Lower leg skin (tissue), 4 donors: ENCODE results near the gene OIT3. TPM values are rescaled to one million over a fixed set of nuclear protein-coding genes. Genes with fewer than 3 reads are reported as not detected.

ENCODE experiments used
- DNase-seq, 2 donors: peaks; one replicate each; pipeline ENCODE4 v3.0.0-alpha.2; 2019; ENCODE audit warnings: low spot score in 2 of 2
- H3K4me3 ChIP-seq: fragments of 200-600 bp; sonication (generic); 2 replicates; pipeline ENCODE4 v1.5.1; 2017; ENCODE audit warnings: mild to moderate bottlenecking, low read depth; ENCODE audit not compliant: poor library complexity, severe bottlenecking
- POLR2A ChIP-seq, 2 donors: fragments of 450-650 bp; IDR thresholded peaks; one replicate each; pipeline ENCODE4 v1.6.1; 2016 to 2017; ENCODE audit warnings: antibody characterized with exemption in 2 of 2, mild to moderate bottlenecking in 1 of 2, moderate library complexity in 1 of 2
- WGBS, 2 donors: methylation state at CpG; one replicate each; pipeline ENCODE4 v1.1.5; 2018; 5-methylcytosine and 5-hydroxymethylcytosine counted together
- intact Hi-C: fragments of 100-400 bp; cut with DNase I; formaldehyde crosslinking; loops from one replicate; pipeline ENCODE4 v1.15.0; 2023; ENCODE audit warnings: low total_unique reads
- total RNA-seq, 4 donors: library from RNA; depleted of rRNA; stranded (reverse); fragments of >200 nt; gene quantifications; one replicate each; pipeline ENCODE4 v1.1.0, GENCODE V29; 2016
- TF ChIP-seq, protein P1 (sequence below), 3 donors: fragments of 450-650 bp; IDR thresholded peaks; one replicate each; pipeline ENCODE4 v1.5.1; 2016; ENCODE audit warnings: antibody characterized with exemption in 3 of 3, mild to moderate bottlenecking in 3 of 3, moderate library complexity in 2 of 3

OIT3 gene
- not detected for total RNA-seq

DNA sequence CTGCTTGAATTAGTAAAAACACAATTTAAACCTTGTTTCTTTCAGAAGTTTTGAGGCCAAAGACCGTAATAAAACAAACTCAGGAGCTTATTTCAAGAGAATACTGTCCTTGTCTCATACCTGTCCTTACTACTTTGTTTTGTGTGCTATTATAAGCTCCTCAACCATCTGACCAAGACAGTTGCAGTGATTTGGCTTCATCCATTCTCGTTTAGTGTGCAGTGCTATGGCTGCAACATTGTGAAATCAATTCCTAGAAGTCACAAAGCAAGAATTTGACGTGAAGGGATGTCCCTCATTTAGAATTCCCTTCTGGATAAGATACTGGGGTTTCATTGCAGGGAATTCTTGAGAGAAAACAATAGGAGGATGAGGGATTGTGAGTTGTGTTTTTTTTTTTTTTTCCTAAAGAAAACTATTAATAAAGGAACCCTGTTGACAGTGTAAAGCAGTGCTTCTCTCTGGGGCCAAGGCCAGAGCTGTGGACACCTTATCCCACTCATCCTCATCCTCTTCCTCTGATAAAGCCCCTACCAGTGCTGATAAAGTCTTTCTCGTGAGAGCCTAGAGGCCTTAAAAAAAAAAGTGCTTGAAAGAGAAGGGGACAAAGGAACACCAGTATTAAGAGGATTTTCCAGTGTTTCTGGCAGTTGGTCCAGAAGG, at the start of gene OIT3:
Gene OIT3 (plus strand): TSS at position 604 of the 663 bp plus-strand sequence. CDS start 60 bp downstream, outside the sequence.
- WGBS, 2 donors, result 63 to 69% methylated on average over 4 of the region's 4 CpGs
- TF ChIP-seq POLR2A (IDR thresholded peaks at IDR 0.05), result no peak
- TF ChIP-seq, protein P1, sequence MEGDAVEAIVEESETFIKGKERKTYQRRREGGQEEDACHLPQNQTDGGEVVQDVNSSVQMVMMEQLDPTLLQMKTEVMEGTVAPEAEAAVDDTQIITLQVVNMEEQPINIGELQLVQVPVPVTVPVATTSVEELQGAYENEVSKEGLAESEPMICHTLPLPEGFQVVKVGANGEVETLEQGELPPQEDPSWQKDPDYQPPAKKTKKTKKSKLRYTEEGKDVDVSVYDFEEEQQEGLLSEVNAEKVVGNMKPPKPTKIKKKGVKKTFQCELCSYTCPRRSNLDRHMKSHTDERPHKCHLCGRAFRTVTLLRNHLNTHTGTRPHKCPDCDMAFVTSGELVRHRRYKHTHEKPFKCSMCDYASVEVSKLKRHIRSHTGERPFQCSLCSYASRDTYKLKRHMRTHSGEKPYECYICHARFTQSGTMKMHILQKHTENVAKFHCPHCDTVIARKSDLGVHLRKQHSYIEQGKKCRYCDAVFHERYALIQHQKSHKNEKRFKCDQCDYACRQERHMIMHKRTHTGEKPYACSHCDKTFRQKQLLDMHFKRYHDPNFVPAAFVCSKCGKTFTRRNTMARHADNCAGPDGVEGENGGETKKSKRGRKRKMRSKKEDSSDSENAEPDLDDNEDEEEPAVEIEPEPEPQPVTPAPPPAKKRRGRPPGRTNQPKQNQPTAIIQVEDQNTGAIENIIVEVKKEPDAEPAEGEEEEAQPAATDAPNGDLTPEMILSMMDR (IDR thresholded peaks at IDR 0.05), result no peak

DNA sequence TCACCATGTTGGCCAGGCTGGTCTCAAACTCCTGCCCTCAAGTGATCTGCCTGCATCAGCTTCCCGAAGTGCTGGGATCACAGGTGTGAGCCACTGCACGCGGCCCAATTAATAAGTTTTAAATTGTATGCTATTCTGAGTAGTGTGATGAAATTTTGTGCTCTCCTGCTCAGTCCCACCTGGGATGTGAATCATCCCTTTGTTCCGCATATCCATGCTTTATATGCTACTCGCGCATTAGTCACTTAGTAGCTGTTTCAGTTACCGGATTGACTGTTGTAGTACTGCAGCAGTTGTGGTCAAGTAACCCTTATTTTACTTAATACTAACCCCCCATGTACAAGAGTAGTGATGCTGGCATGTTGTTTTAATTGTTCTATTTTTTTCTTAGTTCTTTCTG, 47.3 kb upstream of the OIT3 start:
- H3K4me3 ChIP-seq, result no peak overlapping the region
- WGBS, 2 donors, result 53 to 79% methylated on average over 7 of the region's 7 CpGs
- DNase-seq, result no peak
- no peak for TF ChIP-seq POLR2A (IDR thresholded peaks at IDR 0.05)
- TF ChIP-seq, protein P1 (IDR thresholded peaks at IDR 0.05), result no peak
- intact Hi-C loops, result no loop called here

More for the DNA sequence above, at the start of gene OIT3:
- no peak for DNase-seq
- intact Hi-C loops, result no loop called here
- no peak within 1 kb of the TSS for H3K4me3 ChIP-seq

DNA sequence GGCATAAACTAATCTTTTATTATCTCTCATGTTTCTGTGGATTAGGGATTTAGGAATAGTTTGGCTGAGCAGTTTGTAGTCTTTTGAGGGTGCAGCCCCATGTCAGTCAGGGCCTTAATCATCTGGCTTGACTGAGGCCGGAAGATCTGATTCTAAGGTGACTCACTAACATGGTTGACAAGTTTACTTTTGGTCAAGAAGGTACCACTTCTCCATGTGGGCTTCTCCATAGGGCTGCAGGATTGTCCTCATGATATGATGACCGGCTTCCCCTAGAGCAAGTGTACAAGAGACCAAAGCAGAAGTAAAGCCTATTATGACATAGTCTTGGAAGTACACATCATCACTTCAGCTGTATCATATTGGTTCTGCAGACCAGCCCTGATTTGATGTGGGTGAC, 45.9 kb upstream of the OIT3 start:
- TF ChIP-seq POLR2A (IDR thresholded peaks at IDR 0.05), result no peak
- TF ChIP-seq, protein P1 (IDR thresholded peaks at IDR 0.05), result no peak
- no peak overlapping the region for H3K4me3 ChIP-seq
- WGBS, 2 donors, result 82 to 91% methylated on average over 2 of the region's 2 CpGs
- no peak for DNase-seq
- intact Hi-C loops, result no loop called here

DNA sequence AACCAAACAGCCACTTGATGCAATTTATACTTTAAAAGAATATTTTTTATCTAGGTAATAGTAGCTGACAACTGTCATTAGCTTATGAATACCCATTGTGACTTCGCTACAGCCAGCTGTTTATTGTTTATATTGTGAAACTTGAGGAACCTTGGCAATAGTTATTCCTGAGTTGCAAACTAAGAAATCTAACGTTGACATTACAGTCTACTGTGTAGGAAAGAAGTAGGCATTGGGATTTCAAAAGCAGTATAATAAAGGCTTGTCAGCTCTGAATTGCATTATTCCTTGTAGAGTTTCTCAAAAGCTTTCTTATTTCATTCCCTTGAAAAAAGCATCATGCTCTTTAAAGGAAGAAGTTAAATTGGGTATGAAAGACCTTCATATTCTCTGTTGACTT, 42.7 kb upstream of the OIT3 start:
- TF ChIP-seq, protein P1 (IDR thresholded peaks at IDR 0.05), result no peak
- TF ChIP-seq POLR2A (IDR thresholded peaks at IDR 0.05), result no peak
- intact Hi-C loops, result no loop called here
- no peak for DNase-seq
- 68 to 75% methylated on average over 2 of the region's 2 CpGs for WGBS, 2 donors
- H3K4me3 ChIP-seq, result no peak overlapping the region

DNA sequence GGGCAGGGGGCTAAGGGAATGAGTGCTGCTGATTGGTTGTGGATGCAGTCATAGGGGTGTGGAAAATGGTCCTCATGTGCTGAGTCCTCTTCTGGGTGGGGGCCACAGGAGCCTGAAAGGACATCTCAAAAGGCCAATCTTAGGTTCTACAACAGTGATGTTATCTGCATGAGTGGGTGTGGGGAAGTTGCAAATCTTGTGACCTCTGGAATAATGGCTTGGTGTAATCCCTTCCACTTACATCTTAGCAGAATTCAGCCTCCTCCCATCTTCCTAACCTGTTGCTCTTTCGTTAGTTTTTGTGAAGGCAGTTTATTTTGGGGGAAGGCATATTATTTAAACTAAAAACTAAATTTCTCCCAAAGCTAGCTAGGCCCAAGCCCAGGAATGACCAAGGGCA, 42.0 kb upstream of the OIT3 start:
- no peak for TF ChIP-seq POLR2A (IDR thresholded peaks at IDR 0.05)
- TF ChIP-seq, protein P1 (IDR thresholded peaks at IDR 0.05), result no peak
- DNase-seq, result no peak
- intact Hi-C loops, result no loop called here
- H3K4me3 ChIP-seq, result no peak overlapping the region
- 93 to 96% methylated on average over 1 of the region's 1 CpG for WGBS, 2 donors

DNA sequence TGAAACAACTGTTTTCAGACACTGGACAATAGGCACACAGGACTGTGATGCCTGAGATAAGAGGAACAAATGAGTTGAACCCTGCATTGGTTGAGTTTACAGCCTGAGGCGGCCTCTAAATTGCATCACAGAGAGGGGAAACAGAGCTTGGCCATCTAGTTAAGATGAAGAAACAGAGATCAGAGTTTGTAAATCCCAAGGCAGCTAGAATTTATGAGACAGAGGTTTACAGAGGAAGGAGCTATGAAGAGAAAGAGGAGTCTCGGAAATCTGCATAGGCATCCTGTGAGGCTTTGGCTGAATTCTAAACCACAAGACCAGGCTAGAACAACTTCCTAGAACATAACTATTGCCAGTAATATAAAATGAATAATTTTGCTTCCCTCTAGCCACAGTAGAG, 41.0 kb upstream of the OIT3 start:
- WGBS, 2 donors, result 93 to 95% methylated on average over 2 of the region's 2 CpGs
- DNase-seq, result no peak
- intact Hi-C loops, result no loop called here
- no peak for TF ChIP-seq POLR2A (IDR thresholded peaks at IDR 0.05)
- TF ChIP-seq, protein P1 (IDR thresholded peaks at IDR 0.05), result no peak
- no peak overlapping the region for H3K4me3 ChIP-seq
